ENCODE measurements around the gene SLC35F3.

The SLC35F3 gene

DNA sequence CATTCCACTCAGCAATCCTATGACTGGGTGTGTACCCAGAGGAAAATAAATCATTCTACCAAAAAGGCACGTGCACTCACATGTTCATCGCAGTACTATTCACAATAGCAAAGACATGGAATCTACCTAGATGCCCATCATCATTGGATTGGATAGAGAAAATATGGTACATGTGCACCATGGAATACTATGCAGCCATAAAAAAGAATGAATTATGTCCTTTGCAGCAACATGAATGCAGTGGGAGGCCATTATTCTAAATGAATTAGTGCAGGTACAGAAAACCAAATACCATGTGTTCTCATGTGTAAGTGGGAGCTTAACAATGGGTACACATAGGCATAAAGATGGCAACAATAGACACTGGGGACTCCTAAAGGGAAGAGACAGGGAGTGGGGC lies 39.9 kb upstream of the SLC35F3 start:
- no peaks in the 10 kb centered on the region for H3K27me3 ChIP-seq (ENCODE audit: control insufficient read depth, low read length)
- no peak overlapping the region for H3K27ac ChIP-seq (ENCODE audit: low read depth, low read length)
- 0 out of 2 replicates have a peak, but pooled peaks cover 2% of the 10 kb centered on the region for H3K9me3 ChIP-seq (ENCODE audit: control insufficient read depth, insufficient read depth, low read length)
- no peaks in the 10 kb centered on the region for H3F3A ChIP-seq (ENCODE audit: control insufficient read depth, insufficient read depth)
- TF ChIP-seq EZH2phosphoT487 (IDR thresholded peaks at IDR 0.05; ENCODE audit: borderline replicate concordance, low read length), result no peak
- TF ChIP-seq, protein P1, sequence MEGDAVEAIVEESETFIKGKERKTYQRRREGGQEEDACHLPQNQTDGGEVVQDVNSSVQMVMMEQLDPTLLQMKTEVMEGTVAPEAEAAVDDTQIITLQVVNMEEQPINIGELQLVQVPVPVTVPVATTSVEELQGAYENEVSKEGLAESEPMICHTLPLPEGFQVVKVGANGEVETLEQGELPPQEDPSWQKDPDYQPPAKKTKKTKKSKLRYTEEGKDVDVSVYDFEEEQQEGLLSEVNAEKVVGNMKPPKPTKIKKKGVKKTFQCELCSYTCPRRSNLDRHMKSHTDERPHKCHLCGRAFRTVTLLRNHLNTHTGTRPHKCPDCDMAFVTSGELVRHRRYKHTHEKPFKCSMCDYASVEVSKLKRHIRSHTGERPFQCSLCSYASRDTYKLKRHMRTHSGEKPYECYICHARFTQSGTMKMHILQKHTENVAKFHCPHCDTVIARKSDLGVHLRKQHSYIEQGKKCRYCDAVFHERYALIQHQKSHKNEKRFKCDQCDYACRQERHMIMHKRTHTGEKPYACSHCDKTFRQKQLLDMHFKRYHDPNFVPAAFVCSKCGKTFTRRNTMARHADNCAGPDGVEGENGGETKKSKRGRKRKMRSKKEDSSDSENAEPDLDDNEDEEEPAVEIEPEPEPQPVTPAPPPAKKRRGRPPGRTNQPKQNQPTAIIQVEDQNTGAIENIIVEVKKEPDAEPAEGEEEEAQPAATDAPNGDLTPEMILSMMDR (IDR thresholded peaks at IDR 0.05; ENCODE audit: low read depth, low read length, poor library complexity, severe bottlenecking), result no peak
- no peaks in the 10 kb centered on the region for H3K9me2 ChIP-seq (replicated peaks; ENCODE audit: control insufficient read depth, low read length)
- H3K4me1 ChIP-seq (ENCODE audit: control insufficient read depth, low read length), result no peaks in the 10 kb centered on the region
- no peaks in the 10 kb centered on the region for H3K79me2 ChIP-seq (ENCODE audit: control insufficient read depth, low read length)
- no peak overlapping the region for H3K4me3 ChIP-seq (ENCODE audit: low read length)
- H3K4me2 ChIP-seq (ENCODE audit: low read length), result no peak overlapping the region
- H4K20me1 ChIP-seq (ENCODE audit: control insufficient read depth, insufficient read depth, low read depth, low read length), result no peaks in the 10 kb centered on the region
- H3K36me3 ChIP-seq (ENCODE audit: control insufficient read depth, low read length), result no peaks in the 10 kb centered on the region

DNA sequence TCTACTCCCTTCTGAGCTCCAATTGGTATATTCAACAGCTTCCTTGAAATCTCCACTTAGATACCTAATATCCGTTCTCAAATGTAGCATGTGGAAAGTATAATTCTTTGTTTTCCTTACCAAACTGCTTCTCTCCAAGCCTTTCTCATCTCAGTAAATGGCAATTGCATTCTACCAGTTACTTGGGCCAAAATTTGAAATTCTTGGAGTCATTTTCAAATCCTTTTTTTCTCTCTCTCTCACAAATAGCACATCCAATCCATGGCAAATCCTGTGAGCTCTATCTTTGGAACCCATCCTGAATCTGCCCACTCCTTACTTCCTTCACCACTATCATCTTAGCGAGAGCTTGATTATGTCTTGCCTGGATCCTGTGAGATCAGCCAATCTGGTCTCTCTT lies 39.3 kb upstream of the SLC35F3 start:
- Histone ChIP-seq H3K4me2 (ENCODE audit: low read length) (no peak overlapping the region), H3K9me2 (replicated peaks; ENCODE audit: control insufficient read depth, low read length) (no peaks in the 10 kb centered on the region), H3F3A (ENCODE audit: control insufficient read depth, insufficient read depth) (no peaks in the 10 kb centered on the region), H3K9me3 (ENCODE audit: control insufficient read depth, insufficient read depth, low read length) (0 out of 2 replicates have a peak, but pooled peaks cover 2% of the 10 kb centered on the region), H3K4me1 (ENCODE audit: control insufficient read depth, low read length) (no peaks in the 10 kb centered on the region), H3K4me3 (ENCODE audit: low read length) (no peak overlapping the region), H4K20me1 (ENCODE audit: control insufficient read depth, insufficient read depth, low read depth, low read length) (no peaks in the 10 kb centered on the region), H3K27me3 (ENCODE audit: control insufficient read depth, low read length) (no peaks in the 10 kb centered on the region), H3K79me2 (ENCODE audit: control insufficient read depth, low read length) (no peaks in the 10 kb centered on the region), H3K27ac (ENCODE audit: low read depth, low read length) (no peak overlapping the region), H3K36me3 (ENCODE audit: control insufficient read depth, low read length) (no peaks in the 10 kb centered on the region)
- TF ChIP-seq, protein P1 (IDR thresholded peaks at IDR 0.05; ENCODE audit: low read depth, low read length, poor library complexity, severe bottlenecking), result no peak

DNA sequence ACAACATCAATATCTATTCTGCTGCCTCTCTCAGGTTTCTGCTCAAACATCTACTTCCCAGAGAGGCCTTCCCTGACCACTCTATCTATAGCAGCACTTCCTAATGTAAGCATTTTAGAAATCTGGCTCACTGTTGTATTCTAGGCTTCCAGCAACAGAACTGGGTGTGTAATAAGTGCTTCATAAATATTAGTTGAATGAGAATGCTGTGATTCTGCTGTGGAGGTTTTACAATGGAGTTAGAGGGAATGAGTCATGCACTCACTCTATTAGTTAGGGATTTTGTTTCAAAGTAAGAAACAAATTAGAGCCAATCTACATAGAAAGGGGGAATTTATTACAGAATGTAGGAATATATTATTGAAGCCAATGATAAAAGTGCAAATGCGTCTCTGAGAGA lies 38.6 kb upstream of the SLC35F3 start:
- Histone ChIP-seq H3K27me3 (ENCODE audit: control insufficient read depth, low read length) (no peaks in the 10 kb centered on the region), H3F3A (ENCODE audit: control insufficient read depth, insufficient read depth) (no peaks in the 10 kb centered on the region), H4K20me1 (ENCODE audit: control insufficient read depth, insufficient read depth, low read depth, low read length) (no peaks in the 10 kb centered on the region), H3K4me3 (ENCODE audit: low read length) (no peak overlapping the region), H3K36me3 (ENCODE audit: control insufficient read depth, low read length) (no peaks in the 10 kb centered on the region), H3K27ac (ENCODE audit: low read depth, low read length) (no peak overlapping the region), H3K9me3 (ENCODE audit: control insufficient read depth, insufficient read depth, low read length) (0 out of 2 replicates have a peak, but pooled peaks cover 2% of the 10 kb centered on the region), H3K4me2 (ENCODE audit: low read length) (no peak overlapping the region), H3K79me2 (ENCODE audit: control insufficient read depth, low read length) (no peaks in the 10 kb centered on the region), H3K4me1 (ENCODE audit: control insufficient read depth, low read length) (no peaks in the 10 kb centered on the region), H3K9me2 (replicated peaks; ENCODE audit: control insufficient read depth, low read length) (no peaks in the 10 kb centered on the region)
- TF ChIP-seq, protein P1 (IDR thresholded peaks at IDR 0.05; ENCODE audit: low read depth, low read length, poor library complexity, severe bottlenecking), result no peak
- TF ChIP-seq EZH2phosphoT487 (IDR thresholded peaks at IDR 0.05; ENCODE audit: borderline replicate concordance, low read length), result no peak

DNA sequence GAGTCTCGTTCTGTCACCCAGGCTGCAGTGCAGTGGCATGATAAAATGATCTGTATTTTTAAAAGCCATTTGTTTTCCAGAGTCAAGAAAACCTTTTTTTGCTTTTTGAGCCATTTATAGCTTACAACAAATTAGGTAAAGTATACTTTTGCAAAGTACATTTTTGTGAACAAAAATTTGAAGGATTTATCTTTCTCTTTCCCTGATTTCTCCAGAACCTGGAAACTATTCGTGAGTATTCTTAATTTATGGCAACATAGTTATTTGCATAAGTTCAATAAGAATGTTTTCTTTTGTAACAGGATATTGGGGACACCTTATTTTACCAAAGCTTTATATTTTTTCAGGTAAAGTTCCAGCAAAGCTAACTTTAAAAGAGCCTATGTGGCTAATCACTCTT lies 37.4 kb upstream of the SLC35F3 start:
- Histone ChIP-seq H3K27me3 (ENCODE audit: control insufficient read depth, low read length) (no peaks in the 10 kb centered on the region), H4K20me1 (ENCODE audit: control insufficient read depth, insufficient read depth, low read depth, low read length) (no peaks in the 10 kb centered on the region), H3K79me2 (ENCODE audit: control insufficient read depth, low read length) (no peaks in the 10 kb centered on the region), H3K9me3 (ENCODE audit: control insufficient read depth, insufficient read depth, low read length) (0 out of 2 replicates have a peak, but pooled peaks cover 2% of the 10 kb centered on the region), H3F3A (ENCODE audit: control insufficient read depth, insufficient read depth) (no peaks in the 10 kb centered on the region), H3K36me3 (ENCODE audit: control insufficient read depth, low read length) (no peaks in the 10 kb centered on the region), H3K4me1 (ENCODE audit: control insufficient read depth, low read length) (no peaks in the 10 kb centered on the region), H3K9me2 (replicated peaks; ENCODE audit: control insufficient read depth, low read length) (no peaks in the 10 kb centered on the region), H3K27ac (ENCODE audit: low read depth, low read length) (no peak overlapping the region), H3K4me2 (ENCODE audit: low read length) (no peak overlapping the region), H3K4me3 (ENCODE audit: low read length) (no peak overlapping the region)
- TF ChIP-seq, protein P1 (IDR thresholded peaks at IDR 0.05; ENCODE audit: low read depth, low read length, poor library complexity, severe bottlenecking), result no peak
- TF ChIP-seq EZH2phosphoT487 (IDR thresholded peaks at IDR 0.05; ENCODE audit: borderline replicate concordance, low read length), result no peak
